Spleen (tissue), 11 donors: Measurements from ENCODE around the gene MECP2. TPM values are rescaled to one million over a fixed set of nuclear protein-coding genes. Genes with fewer than 3 reads are reported as not detected.

Source experiments
- DNase-seq: peaks from one replicate; pipeline ENCODE4 v3.0.0-alpha.2; 2020
- H3K27ac ChIP-seq, 8 donors: fragments of 200-600 bp; sonication (generic) in 7 of 8; 1 replicate in 4 of 8; 2 replicates in 4 of 8; pipeline versions ENCODE4 v1.5.0 to v1.8.0; 2016 to 2021; ENCODE audit warnings: inconsistent platforms in 4 of 8, mild to moderate bottlenecking in 4 of 8, moderate library complexity in 1 of 8
- H3K27me3 ChIP-seq, 7 donors: fragments of 200-600 bp; sonication (generic) in 6 of 7; replicated peaks in 1 of 7; 1 replicate in 4 of 7; 2 replicates in 3 of 7; pipeline versions ENCODE4 v1.5.0 to v1.8.0; 2016 to 2021; ENCODE audit warnings: inconsistent platforms in 3 of 7, mild to moderate bottlenecking in 1 of 7
- H3K36me3 ChIP-seq, 6 donors: fragments of 200-600 bp; sonication (generic) in 5 of 6; 1 replicate in 4 of 6; 2 replicates in 2 of 6; pipeline versions ENCODE4 v1.5.0 to v1.8.0; 2016 to 2021; ENCODE audit warnings: inconsistent platforms in 2 of 6
- H3K4me1 ChIP-seq, 6 donors: fragments of 200-600 bp; sonication (generic) in 5 of 6; 1 replicate in 3 of 6; 2 replicates in 3 of 6; pipeline versions ENCODE4 v1.5.0 to v1.8.0; 2016 to 2021; ENCODE audit warnings: inconsistent platforms in 3 of 6
- H3K4me3 ChIP-seq, 8 donors: fragments of 200-600 bp; sonication (generic) in 7 of 8; 1 replicate in 4 of 8; 2 replicates in 4 of 8; pipeline versions ENCODE4 v1.5.0 to v1.8.0; 2016 to 2021; ENCODE audit warnings: inconsistent platforms in 4 of 8, mild to moderate bottlenecking in 4 of 8, moderate library complexity in 2 of 8
- H3K9me3 ChIP-seq, 8 donors: fragments of 200-600 bp; sonication (generic) in 7 of 8; 1 replicate in 4 of 8; 2 replicates in 4 of 8; pipeline versions ENCODE4 v1.5.0 to v1.8.0; 2016 to 2021; ENCODE audit warnings: inconsistent platforms in 4 of 8
- POLR2A ChIP-seq, 3 donors: fragments of 450-650 bp; IDR thresholded peaks; one replicate each; pipeline ENCODE4 v1.5.1; 2017; ENCODE audit warnings: antibody characterized with exemption in 3 of 3, mild to moderate bottlenecking in 1 of 3
- POLR2AphosphoS5 ChIP-seq, 3 donors: sonication (generic); formaldehyde crosslinking; IDR thresholded peaks; one replicate each; pipeline ENCODE4 v1.5.1; 2017; ENCODE audit warnings: antibody characterized with exemption in 3 of 3
- whole genome bisulfite sequencing, 5 donors: extraction: QIAGEN DNeasy Blood & Tissue Kit in 3 of 5; methylation state at CpG; one replicate each; pipeline versions ENCODE4 v1.1.5 to v1.1.7; 2013 to 2018; 5-methylcytosine and 5-hydroxymethylcytosine counted together
- intact Hi-C: fragments of 100-400 bp; cut with DNase I; formaldehyde crosslinking; loops from one replicate; pipeline ENCODE4 v1.15.0; 2023; ENCODE audit warnings: low total_unique reads
- polyA plus RNA-seq, 3 donors: library from polyadenylated mRNA; stranded (reverse); fragments of 200-250 nt; gene quantifications; one replicate each; pipeline ENCODE4 v1.2.1, GENCODE V29; 2013
- total RNA-seq, 7 donors: library from RNA; depleted of rRNA in 3 of 7; stranded (reverse); fragments of >200 nt in 3 of 7; fragmentation: NEBNext Ultra II Directional in 4 of 7; extraction: Animal tissue kit (Norgen Biotek cat#: 25700) in 4 of 7; gene quantifications; one replicate each; pipeline versions ENCODE4 v1.1.0 to v1.2.1, GENCODE V29; 2016 to 2021
- TF ChIP-seq, protein P1 (sequence below), 11 experiments: fragments of 200-600 bp in 7 of 11; fragments of 450-650 bp in 4 of 11; sonication (generic) in 4 of 11; IDR thresholded peaks in 8 of 11; conservative IDR thresholded peaks in 3 of 11; 1 replicate in 7 of 11; 2 replicates in 4 of 11; pipeline versions ENCODE4 v1.4.0 to v1.8.0; 2016 to 2021; ENCODE audit warnings: antibody characterized with exemption in 11 of 11, inconsistent platforms in 4 of 11, mild to moderate bottlenecking in 1 of 11
- donor health status: healthy with polysubstance abuse.
- donor health status: DM: no; HTN: no; CAD: no; lungs with moderate emphysema.
- donor health status: DM: no; HTN: no; CAD: no.
- donor health status: Bipolar disorder and iron deficiency.
- donor health status: healthy.
- donor health status: DM: no; HTN: no; CAD: no.
- donor health status: DM: yes; HTN: yes; CAD: no.

The MECP2 gene
- total and polyA plus RNA-seq, 10 donors = 15.2 to 104 (median 71.5) TPM

DNA sequence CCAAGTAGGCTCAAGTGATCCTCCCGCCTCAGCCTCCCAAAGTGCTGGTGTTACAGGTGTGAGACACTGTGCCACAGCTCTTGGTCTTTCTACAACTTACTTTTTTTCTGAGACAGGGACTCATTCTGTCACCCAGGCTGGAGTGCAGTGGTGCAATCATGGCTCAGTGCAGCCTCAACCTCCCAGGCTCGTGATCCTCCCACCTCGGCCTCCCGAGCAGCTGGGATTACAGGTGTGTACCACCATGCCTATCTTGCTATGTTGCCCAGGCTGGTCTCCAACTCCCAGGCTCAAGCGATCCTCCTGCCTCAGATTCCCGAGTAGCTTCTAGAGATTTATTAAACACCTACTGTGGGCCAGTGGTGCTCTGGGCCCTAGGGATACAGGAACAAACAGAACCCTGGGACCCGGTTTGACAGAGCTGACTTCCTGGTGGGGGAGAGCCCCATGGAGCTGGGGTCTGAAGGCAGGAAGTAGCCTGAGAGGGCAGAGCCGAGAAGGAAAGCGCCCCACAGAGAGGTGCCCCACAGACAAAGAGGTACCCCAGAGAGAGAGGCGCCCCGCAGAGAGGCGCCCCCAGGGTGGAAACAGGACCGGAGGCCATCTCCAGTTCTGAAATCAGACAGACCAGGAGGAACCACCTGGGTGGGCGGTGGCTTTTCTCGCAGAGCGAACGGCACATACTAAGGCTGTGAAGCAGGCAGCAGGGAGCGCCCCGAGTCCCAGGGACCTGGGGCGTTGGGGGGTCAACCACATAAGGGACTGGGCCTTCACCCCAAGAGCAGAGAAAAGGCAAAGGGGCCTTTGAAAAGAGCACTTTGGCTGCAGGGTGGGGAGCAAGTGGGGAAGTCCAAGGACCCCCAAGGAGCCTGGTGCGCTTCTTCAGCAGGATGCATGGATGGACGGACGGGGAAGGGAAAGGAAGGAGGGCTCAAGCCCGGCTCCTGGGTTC lies 82.8 kb downstream of the MECP2 start:
- no peak for DNase-seq
- Histone ChIP-seq H3K9me3 (no peaks in the 10 kb centered on the region), H3K4me1 (peaks cover 0 to 80% (median 23%) of the 10 kb centered on the region in 6 donors), H3K27ac (peak overlapping the region in 1 of 8 donors; percentile 33), H3K4me3 (no peak overlapping the region), H3K27me3 (peaks cover 0 to 6% (median 0%) of the 10 kb centered on the region in 7 donors), H3K36me3 (peaks cover 0 to 86% (median 27%) of the 10 kb centered on the region in 6 donors)
- intact Hi-C loops = no loop called here
- TF ChIP-seq POLR2AphosphoS5 (IDR thresholded peaks at IDR 0.05) (no peak), POLR2A (IDR thresholded peaks at IDR 0.05) (no peak)
- TF ChIP-seq, protein P1, sequence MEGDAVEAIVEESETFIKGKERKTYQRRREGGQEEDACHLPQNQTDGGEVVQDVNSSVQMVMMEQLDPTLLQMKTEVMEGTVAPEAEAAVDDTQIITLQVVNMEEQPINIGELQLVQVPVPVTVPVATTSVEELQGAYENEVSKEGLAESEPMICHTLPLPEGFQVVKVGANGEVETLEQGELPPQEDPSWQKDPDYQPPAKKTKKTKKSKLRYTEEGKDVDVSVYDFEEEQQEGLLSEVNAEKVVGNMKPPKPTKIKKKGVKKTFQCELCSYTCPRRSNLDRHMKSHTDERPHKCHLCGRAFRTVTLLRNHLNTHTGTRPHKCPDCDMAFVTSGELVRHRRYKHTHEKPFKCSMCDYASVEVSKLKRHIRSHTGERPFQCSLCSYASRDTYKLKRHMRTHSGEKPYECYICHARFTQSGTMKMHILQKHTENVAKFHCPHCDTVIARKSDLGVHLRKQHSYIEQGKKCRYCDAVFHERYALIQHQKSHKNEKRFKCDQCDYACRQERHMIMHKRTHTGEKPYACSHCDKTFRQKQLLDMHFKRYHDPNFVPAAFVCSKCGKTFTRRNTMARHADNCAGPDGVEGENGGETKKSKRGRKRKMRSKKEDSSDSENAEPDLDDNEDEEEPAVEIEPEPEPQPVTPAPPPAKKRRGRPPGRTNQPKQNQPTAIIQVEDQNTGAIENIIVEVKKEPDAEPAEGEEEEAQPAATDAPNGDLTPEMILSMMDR (IDR thresholded peaks at IDR 0.05 in 8 of 11, conservative IDR thresholded peaks at IDR 0.05 in 3 of 11) = no peak
- WGBS, 5 donors = 80 to 92% (median 84%) methylated on average over 8 to 24 of the region's 24 CpGs

DNA sequence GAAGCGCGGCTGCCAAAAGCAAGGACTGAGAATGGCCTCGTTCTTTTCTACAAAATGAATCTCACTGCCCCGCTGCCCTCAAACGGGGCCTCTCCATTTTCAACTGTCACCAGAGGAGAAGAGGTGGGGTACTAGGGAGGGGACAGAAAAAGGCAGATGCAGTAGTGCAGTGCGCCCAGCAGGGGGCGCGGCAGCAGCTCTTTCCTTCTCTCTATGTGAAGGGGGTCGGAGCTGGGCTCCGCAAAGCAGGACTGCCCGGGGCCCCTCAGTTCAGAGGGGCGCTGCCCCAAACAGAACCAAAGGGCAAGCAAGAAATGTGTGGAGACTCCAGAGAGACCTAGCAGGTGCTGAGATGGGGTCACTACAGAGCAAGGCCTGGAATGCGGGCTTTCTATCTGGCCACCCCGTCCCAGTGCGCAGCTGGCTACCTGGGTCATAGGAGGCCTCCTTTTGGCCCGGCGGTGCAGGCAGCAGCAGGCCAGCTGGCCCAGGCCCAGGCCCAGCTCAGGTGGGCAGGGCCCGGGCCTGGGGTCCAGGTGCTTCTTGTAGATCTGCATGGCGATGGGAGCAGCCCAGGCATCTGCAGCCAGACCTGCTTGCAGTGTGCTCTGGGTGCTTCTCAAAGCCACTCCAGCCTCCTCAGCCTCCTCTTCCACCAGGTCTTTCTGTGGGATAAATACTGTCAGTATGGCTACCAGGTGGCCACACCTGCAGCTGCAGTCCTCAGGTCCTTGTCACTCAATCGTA lies 83.7 kb downstream of the MECP2 start:
- Histone ChIP-seq H3K9me3 (no peaks in the 10 kb centered on the region), H3K27me3 (peaks cover 0 to 6% (median 0%) of the 10 kb centered on the region in 7 donors), H3K27ac (peak overlapping the region in 3 of 8 donors; percentile 7 to 52 (median 24)), H3K4me1 (peaks cover 0 to 85% (median 24%) of the 10 kb centered on the region in 6 donors), H3K4me3 (no peak overlapping the region), H3K36me3 (peaks cover 0 to 86% (median 27%) of the 10 kb centered on the region in 6 donors)
- intact Hi-C loops = no loop called here
- TF ChIP-seq, protein P1 (IDR thresholded peaks at IDR 0.05 in 8 of 11, conservative IDR thresholded peaks at IDR 0.05 in 3 of 11) = peak; percentile 70 to 94 (median 82)
- TF ChIP-seq POLR2A (IDR thresholded peaks at IDR 0.05) (no peak), POLR2AphosphoS5 (IDR thresholded peaks at IDR 0.05) (peak in 2 of 3 donors; percentile 16 to 39)
- 43 to 54% (median 45%) methylated on average over 6 to 20 of the region's 20 CpGs for WGBS, 5 donors
- DNase-seq = peak; percentile 87

DNA sequence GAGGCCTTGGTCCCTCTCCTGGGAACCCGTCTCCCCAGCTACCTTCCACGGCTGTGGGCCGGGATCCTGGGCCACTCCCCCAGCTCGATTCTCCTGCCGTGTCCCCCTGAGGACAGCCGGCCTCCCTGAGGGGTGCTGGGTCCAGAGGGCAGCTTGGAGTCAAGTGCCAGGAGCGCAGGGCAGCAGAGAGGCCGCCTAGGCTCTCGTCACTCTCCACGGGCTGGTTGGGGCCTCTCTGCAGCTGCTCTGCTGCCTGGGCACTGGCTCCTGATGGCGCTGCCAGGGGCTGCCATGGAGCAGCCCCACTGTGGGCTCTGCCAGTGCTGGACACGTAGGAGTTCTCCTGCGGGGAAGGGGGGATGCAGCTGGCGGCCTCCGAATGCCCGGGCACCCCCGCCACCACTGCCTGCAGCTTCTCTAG lies 84.5 kb downstream of the MECP2 start:
- H3K4me1 ChIP-seq = peaks cover 0 to 85% (median 22%) of the 10 kb centered on the region in 6 donors
- no peak for TF ChIP-seq POLR2AphosphoS5 (IDR thresholded peaks at IDR 0.05)
- TF ChIP-seq POLR2A (IDR thresholded peaks at IDR 0.05) = no peak
- TF ChIP-seq, protein P1 (IDR thresholded peaks at IDR 0.05 in 8 of 11, conservative IDR thresholded peaks at IDR 0.05 in 3 of 11) = no peak
- no peak overlapping the region for H3K4me3 ChIP-seq
- peak overlapping the region in 3 of 8 donors; percentile 7 to 52 (median 24) for H3K27ac ChIP-seq
- DNase-seq = no peak
- WGBS, 5 donors = 75 to 82% (median 78%) methylated on average over 12 to 17 of the region's 17 CpGs; no CpG with 5 or more reads in 1 of the 5 donors
- no peaks in the 10 kb centered on the region for H3K9me3 ChIP-seq
- H3K27me3 ChIP-seq = peaks cover 0 to 6% (median 0%) of the 10 kb centered on the region in 7 donors
- peaks cover 0 to 81% (median 27%) of the 10 kb centered on the region in 6 donors for H3K36me3 ChIP-seq
- intact Hi-C loops = no loop called here
